WTC11 (cell line): Measurements from ENCODE around the gene EFHC2. TPM values are rescaled to one million over a fixed set of nuclear protein-coding genes. Genes with fewer than 3 reads are reported as not detected.

ENCODE experiments used
- ATAC-seq: fragments of 200-7000 bp; cut with Tn5 transposase; 2 replicates; pipeline ENCODE4 v1.10.0; 2021; ENCODE audit warnings: mild to moderate bottlenecking, moderate library complexity
- CTCF ChIA-PET: fragments of 300-600 bp; sonication (Branson Sonifier 250); formaldehyde crosslinking; loops from one replicate; lab custom pipeline; 2021; ENCODE audit warnings: antibody characterized with exemption; lab: Charles Lee
- POLR2A ChIA-PET: fragments of 350-600 bp; sonication (Branson Sonifier 250); formaldehyde crosslinking; loops from one replicate; lab custom pipeline; 2021; ENCODE audit warnings: antibody characterized with exemption; lab: Charles Lee
- DNase-seq: peaks from one replicate; pipeline ENCODE4 v3.0.0; 2021; ENCODE audit warnings: low spot score
- H3K27ac Mint-ChIP-seq: 2 replicates; pipeline ENCODE4 v1.8.0; 2021; ENCODE audit warnings: mixed read lengths
- H3K27me3 Mint-ChIP-seq: 2 replicates; pipeline ENCODE4 v1.8.0; 2021; ENCODE audit warnings: low read depth, mild to moderate bottlenecking, moderate library complexity, mixed read lengths
- H3K36me3 Mint-ChIP-seq: 2 replicates; pipeline ENCODE4 v1.8.0; 2021; ENCODE audit warnings: mixed read lengths
- H3K4me1 Mint-ChIP-seq: 2 replicates; pipeline ENCODE4 v1.8.0; 2022; ENCODE audit warnings: mixed read lengths
- H3K4me3 Mint-ChIP-seq: 2 replicates; pipeline ENCODE4 v1.8.0; 2021; ENCODE audit warnings: mild to moderate bottlenecking, moderate library complexity, mixed read lengths
- H3K9me3 Mint-ChIP-seq: 2 replicates; pipeline ENCODE4 v1.8.0; 2021; ENCODE audit warnings: mixed read lengths
- E2F1 ChIP-seq: sonication (generic); formaldehyde crosslinking; IDR thresholded peaks from 2 replicates; pipeline ENCODE4 v1.8.0; 2022; ENCODE audit warnings: mild to moderate bottlenecking, missing genetic modification reagents
- ETV6 ChIP-seq: sonication (generic); formaldehyde crosslinking; IDR thresholded peaks from 2 replicates; pipeline ENCODE4 v1.8.1; 2022; ENCODE audit warnings: mild to moderate bottlenecking, missing genetic modification reagents
- IRF2 ChIP-seq: sonication (generic); formaldehyde crosslinking; IDR thresholded peaks from 2 replicates; pipeline ENCODE4 v1.8.0; 2022; ENCODE audit warnings: low read depth, missing genetic modification reagents, borderline replicate concordance
- JUN ChIP-seq: sonication (generic); formaldehyde crosslinking; IDR thresholded peaks from 2 replicates; pipeline ENCODE4 v1.8.0; 2023; ENCODE audit warnings: mild to moderate bottlenecking, missing genetic modification reagents
- NFE2L1 ChIP-seq: sonication (generic); formaldehyde crosslinking; IDR thresholded peaks from 2 replicates; pipeline ENCODE4 v1.8.1; 2023; ENCODE audit warnings: missing genetic modification reagents
- OVOL2 ChIP-seq: fragments of 250-450 bp; sonication (Bioruptor Pico); IDR thresholded peaks from 2 replicates; pipeline ENCODE4 v1.9.0; 2021; ENCODE audit warnings: mild to moderate bottlenecking, borderline replicate concordance
- TCF7 ChIP-seq: sonication (generic); formaldehyde crosslinking; IDR thresholded peaks from 2 replicates; pipeline ENCODE4 v1.8.0; 2022; ENCODE audit warnings: mild to moderate bottlenecking, low read depth, missing genetic modification reagents, moderate library complexity
- TEAD4 ChIP-seq: sonication (generic); formaldehyde crosslinking; IDR thresholded peaks from 2 replicates; pipeline ENCODE4 v1.8.0; 2022; ENCODE audit warnings: mild to moderate bottlenecking, missing genetic modification reagents
- USF1 ChIP-seq: sonication (generic); formaldehyde crosslinking; IDR thresholded peaks from 2 replicates; pipeline ENCODE4 v1.8.0; 2022; ENCODE audit warnings: mild to moderate bottlenecking, missing genetic modification reagents
- ZBTB21 ChIP-seq: sonication (generic); formaldehyde crosslinking; IDR thresholded peaks from 2 replicates; pipeline ENCODE4 v1.8.1; 2023; ENCODE audit warnings: mild to moderate bottlenecking, missing genetic modification reagents, borderline replicate concordance
- ZMAT4 ChIP-seq: fragments of 250-450 bp; sonication (Bioruptor Pico); IDR thresholded peaks from 2 replicates; pipeline ENCODE4 v1.9.0; 2021; ENCODE audit warnings: mild to moderate bottlenecking
- ZNF396 ChIP-seq: fragments of 250-450 bp; sonication (Bioruptor Pico); IDR thresholded peaks from 2 replicates; pipeline ENCODE4 v1.8.0; 2021; ENCODE audit warnings: mild to moderate bottlenecking, moderate library complexity, borderline replicate concordance
- total RNA-seq: library from RNA; stranded (reverse); gene quantifications from 3 replicates; pipeline ENCODE4 v1.2.3, GENCODE V29; 2021
- TF ChIP-seq, protein P1 (sequence below): sonication (generic); formaldehyde crosslinking; IDR thresholded peaks from 2 replicates; pipeline ENCODE4 v1.8.1; 2023; ENCODE audit warnings: mild to moderate bottlenecking, missing genetic modification reagents
- TF ChIP-seq, protein P2 (sequence below): fragments of 250-450 bp; sonication (Bioruptor Pico); IDR thresholded peaks from 2 replicates; pipeline ENCODE4 v1.9.0; 2021; ENCODE audit warnings: mild to moderate bottlenecking, borderline replicate concordance
- TF ChIP-seq, protein P3 (sequence below): sonication (generic); formaldehyde crosslinking; IDR thresholded peaks from 2 replicates; pipeline ENCODE4 v1.8.1; 2022; ENCODE audit warnings: missing genetic modification reagents, borderline replicate concordance
- TF ChIP-seq, protein P4 (sequence below): fragments of 250-450 bp; sonication (Bioruptor Pico); IDR thresholded peaks from 2 replicates; pipeline ENCODE4 v1.9.0; 2021; ENCODE audit warnings: moderate library complexity, mild to moderate bottlenecking, inconsistent platforms, borderline replicate concordance
- TF ChIP-seq, protein P5 (sequence below): sonication (generic); formaldehyde crosslinking; IDR thresholded peaks from 2 replicates; pipeline ENCODE4 v1.8.0; 2022; ENCODE audit warnings: missing genetic modification reagents

EFHC2 gene
- total RNA-seq, 1 experiment from 2014 or later = 2.1 TPM

DNA sequence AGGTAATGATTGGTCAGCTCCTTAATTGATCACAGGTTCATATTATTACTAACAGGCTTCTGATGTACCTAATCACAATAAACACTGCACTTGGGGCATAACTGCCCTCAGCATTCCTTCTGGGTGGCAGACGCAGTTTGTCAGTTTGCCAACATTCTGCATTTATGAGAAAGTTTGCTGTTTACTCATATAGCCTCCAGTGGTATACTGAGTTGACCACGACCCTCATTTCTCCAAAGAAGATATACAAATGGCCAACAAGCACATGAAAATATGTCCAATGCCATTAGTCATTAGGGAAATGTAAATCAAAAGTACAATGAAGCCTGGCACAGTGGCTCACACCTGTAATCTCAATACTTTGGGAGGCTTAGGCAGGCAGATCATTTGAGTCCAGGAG lies 26.3 kb downstream of the EFHC2 start:
- Mint-ChIP-seq H3K4me1 (peaks cover 13% of the 10 kb centered on the region), H3K9me3 (no peaks in the 10 kb centered on the region), H3K27me3 (no peaks in the 10 kb centered on the region), H3K36me3 (peaks cover 2% of the 10 kb centered on the region; the same call in 1 of the 2 replicates), H3K27ac (no peak overlapping the region), H3K4me3 (no peak overlapping the region)
- ATAC-seq (no peak), DNase-seq (no peak)
- TF ChIP-seq JUN (CRISPR knock-in tag) (no peak), IRF2 (CRISPR knock-in tag) (no peak)
- ChIA-PET CTCF (no interaction called here), POLR2A (no interaction called here)

DNA sequence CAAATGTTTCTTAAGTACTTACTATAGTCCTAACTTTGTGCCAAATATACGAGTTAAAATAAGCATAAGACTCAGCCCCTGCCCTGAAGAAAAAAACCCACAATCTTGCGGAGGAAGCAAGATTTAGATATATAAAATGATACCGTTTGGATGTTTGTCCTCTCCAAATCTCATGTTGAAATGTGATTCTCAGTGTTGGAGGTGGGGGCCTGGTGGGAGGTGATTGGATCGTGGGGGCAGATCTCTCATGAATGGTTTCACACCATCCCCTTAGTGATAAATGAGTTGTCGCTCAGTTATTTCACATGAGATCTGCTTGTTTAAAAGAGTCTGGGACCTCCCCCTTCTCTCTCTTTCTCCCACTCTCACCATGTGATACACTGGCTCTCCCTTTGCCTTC lies 28.7 kb downstream of the EFHC2 start:
- H3K4me1 Mint-ChIP-seq = peaks cover 21% of the 10 kb centered on the region
- no peak overlapping the region for H3K27ac Mint-ChIP-seq
- POLR2A ChIA-PET = no interaction called here
- TF ChIP-seq, protein P1, sequence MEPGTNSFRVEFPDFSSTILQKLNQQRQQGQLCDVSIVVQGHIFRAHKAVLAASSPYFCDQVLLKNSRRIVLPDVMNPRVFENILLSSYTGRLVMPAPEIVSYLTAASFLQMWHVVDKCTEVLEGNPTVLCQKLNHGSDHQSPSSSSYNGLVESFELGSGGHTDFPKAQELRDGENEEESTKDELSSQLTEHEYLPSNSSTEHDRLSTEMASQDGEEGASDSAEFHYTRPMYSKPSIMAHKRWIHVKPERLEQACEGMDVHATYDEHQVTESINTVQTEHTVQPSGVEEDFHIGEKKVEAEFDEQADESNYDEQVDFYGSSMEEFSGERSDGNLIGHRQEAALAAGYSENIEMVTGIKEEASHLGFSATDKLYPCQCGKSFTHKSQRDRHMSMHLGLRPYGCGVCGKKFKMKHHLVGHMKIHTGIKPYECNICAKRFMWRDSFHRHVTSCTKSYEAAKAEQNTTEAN (CRISPR knock-in tag) = no peak
- TF ChIP-seq USF1 (no peak), ZNF396 (no peak)
- TF ChIP-seq, protein P2, sequence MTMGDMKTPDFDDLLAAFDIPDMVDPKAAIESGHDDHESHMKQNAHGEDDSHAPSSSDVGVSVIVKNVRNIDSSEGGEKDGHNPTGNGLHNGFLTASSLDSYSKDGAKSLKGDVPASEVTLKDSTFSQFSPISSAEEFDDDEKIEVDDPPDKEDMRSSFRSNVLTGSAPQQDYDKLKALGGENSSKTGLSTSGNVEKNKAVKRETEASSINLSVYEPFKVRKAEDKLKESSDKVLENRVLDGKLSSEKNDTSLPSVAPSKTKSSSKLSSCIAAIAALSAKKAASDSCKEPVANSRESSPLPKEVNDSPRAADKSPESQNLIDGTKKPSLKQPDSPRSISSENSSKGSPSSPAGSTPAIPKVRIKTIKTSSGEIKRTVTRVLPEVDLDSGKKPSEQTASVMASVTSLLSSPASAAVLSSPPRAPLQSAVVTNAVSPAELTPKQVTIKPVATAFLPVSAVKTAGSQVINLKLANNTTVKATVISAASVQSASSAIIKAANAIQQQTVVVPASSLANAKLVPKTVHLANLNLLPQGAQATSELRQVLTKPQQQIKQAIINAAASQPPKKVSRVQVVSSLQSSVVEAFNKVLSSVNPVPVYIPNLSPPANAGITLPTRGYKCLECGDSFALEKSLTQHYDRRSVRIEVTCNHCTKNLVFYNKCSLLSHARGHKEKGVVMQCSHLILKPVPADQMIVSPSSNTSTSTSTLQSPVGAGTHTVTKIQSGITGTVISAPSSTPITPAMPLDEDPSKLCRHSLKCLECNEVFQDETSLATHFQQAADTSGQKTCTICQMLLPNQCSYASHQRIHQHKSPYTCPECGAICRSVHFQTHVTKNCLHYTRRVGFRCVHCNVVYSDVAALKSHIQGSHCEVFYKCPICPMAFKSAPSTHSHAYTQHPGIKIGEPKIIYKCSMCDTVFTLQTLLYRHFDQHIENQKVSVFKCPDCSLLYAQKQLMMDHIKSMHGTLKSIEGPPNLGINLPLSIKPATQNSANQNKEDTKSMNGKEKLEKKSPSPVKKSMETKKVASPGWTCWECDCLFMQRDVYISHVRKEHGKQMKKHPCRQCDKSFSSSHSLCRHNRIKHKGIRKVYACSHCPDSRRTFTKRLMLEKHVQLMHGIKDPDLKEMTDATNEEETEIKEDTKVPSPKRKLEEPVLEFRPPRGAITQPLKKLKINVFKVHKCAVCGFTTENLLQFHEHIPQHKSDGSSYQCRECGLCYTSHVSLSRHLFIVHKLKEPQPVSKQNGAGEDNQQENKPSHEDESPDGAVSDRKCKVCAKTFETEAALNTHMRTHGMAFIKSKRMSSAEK (CRISPR knock-in tag) = no peak
- TF ChIP-seq, protein P3, sequence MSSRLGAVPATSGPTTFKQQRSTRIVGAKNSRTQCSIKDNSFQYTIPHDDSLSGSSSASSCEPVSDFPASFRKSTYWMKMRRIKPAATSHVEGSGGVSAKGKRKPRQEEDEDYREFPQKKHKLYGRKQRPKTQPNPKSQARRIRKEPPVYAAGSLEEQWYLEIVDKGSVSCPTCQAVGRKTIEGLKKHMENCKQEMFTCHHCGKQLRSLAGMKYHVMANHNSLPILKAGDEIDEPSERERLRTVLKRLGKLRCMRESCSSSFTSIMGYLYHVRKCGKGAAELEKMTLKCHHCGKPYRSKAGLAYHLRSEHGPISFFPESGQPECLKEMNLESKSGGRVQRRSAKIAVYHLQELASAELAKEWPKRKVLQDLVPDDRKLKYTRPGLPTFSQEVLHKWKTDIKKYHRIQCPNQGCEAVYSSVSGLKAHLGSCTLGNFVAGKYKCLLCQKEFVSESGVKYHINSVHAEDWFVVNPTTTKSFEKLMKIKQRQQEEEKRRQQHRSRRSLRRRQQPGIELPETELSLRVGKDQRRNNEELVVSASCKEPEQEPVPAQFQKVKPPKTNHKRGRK (CRISPR knock-in tag) = no peak
- TF ChIP-seq, all 79 proteins: peak for 0
- CTCF ChIA-PET = no interaction called here
- H3K4me3 Mint-ChIP-seq = no peak overlapping the region
- peaks cover 2% of the 10 kb centered on the region; the same call in 1 of the 2 replicates for H3K36me3 Mint-ChIP-seq
- no peaks in the 10 kb centered on the region for H3K27me3 Mint-ChIP-seq
- H3K9me3 Mint-ChIP-seq = no peaks in the 10 kb centered on the region
- ATAC-seq = no peak
- DNase-seq = no peak

DNA sequence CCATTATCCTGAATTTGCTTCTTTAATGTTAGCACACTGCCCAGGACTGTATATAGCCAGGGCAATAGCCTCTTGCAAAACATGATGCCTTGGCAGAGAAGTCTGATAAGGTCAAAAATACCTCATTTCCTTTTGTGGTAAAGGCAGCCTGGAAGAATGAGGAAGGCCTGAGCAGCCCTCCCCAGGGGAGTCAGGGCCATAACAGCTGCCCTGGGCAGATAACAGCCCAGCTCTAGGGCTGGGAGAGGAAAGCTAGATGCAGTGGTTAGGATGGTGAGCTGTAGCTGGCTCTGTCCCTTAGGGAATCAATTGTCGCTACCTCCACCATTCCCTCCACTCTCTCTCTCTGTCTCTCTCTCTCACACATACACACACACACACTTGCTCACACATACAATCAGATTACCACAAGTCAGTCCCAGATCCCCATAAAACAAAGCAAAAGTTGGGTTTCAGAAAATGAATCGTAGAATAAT lies 29.2 kb downstream of the EFHC2 start:
- H3K27ac Mint-ChIP-seq = peak overlapping the region; percentile 26; the same call in 1 of the 2 replicates
- H3K9me3 Mint-ChIP-seq = no peaks in the 10 kb centered on the region
- CTCF ChIA-PET = no interaction called here
- peak; percentile 10 for DNase-seq
- no peaks in the 10 kb centered on the region for H3K27me3 Mint-ChIP-seq
- no peak overlapping the region for H3K4me3 Mint-ChIP-seq
- H3K4me1 Mint-ChIP-seq = peaks cover 25% of the 10 kb centered on the region
- peak; percentile 58; the same call in 1 of the 2 replicates for ATAC-seq
- H3K36me3 Mint-ChIP-seq = peaks cover 2% of the 10 kb centered on the region; the same call in 1 of the 2 replicates
- POLR2A ChIA-PET = no interaction called here
- TF ChIP-seq, protein P4, sequence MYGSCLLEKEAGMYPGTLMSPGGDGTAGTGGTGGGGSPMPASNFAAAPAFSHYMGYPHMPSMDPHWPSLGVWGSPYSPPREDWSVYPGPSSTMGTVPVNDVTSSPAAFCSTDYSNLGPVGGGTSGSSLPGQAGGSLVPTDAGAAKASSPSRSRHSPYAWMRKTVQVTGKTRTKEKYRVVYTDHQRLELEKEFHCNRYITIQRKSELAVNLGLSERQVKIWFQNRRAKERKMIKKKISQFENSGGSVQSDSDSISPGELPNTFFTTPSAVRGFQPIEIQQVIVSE = no peak
- no peak for TF ChIP-seq TCF7 (CRISPR knock-in tag)
- TF ChIP-seq ETV6 (CRISPR knock-in tag) = no peak
- no peak for TF ChIP-seq E2F1 (CRISPR knock-in tag)
- no peak for TF ChIP-seq ZBTB21 (CRISPR knock-in tag)
- TF ChIP-seq TEAD4 (CRISPR knock-in tag) = no peak
- TF ChIP-seq OVOL2 (CRISPR knock-in tag) = no peak
- no peak for TF ChIP-seq ZMAT4
- TF ChIP-seq, protein P5, sequence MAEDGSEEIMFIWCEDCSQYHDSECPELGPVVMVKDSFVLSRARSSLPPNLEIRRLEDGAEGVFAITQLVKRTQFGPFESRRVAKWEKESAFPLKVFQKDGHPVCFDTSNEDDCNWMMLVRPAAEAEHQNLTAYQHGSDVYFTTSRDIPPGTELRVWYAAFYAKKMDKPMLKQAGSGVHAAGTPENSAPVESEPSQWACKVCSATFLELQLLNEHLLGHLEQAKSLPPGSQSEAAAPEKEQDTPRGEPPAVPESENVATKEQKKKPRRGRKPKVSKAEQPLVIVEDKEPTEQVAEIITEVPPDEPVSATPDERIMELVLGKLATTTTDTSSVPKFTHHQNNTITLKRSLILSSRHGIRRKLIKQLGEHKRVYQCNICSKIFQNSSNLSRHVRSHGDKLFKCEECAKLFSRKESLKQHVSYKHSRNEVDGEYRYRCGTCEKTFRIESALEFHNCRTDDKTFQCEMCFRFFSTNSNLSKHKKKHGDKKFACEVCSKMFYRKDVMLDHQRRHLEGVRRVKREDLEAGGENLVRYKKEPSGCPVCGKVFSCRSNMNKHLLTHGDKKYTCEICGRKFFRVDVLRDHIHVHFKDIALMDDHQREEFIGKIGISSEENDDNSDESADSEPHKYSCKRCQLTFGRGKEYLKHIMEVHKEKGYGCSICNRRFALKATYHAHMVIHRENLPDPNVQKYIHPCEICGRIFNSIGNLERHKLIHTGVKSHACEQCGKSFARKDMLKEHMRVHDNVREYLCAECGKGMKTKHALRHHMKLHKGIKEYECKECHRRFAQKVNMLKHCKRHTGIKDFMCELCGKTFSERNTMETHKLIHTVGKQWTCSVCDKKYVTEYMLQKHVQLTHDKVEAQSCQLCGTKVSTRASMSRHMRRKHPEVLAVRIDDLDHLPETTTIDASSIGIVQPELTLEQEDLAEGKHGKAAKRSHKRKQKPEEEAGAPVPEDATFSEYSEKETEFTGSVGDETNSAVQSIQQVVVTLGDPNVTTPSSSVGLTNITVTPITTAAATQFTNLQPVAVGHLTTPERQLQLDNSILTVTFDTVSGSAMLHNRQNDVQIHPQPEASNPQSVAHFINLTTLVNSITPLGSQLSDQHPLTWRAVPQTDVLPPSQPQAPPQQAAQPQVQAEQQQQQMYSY (CRISPR knock-in tag) = no peak
- TF ChIP-seq NFE2L1 (CRISPR knock-in tag) = no peak
